Spleen (tissue), 11 donors: ENCODE data around the gene POMGNT2. TPM values are rescaled to one million over a fixed set of nuclear protein-coding genes. Genes with fewer than 3 reads are reported as not detected.

Experiments used
- DNase-seq: peaks from one replicate; pipeline ENCODE4 v3.0.0-alpha.2; 2020
- H3K27ac ChIP-seq, 8 donors: fragments of 200-600 bp; sonication (generic) in 7 of 8; 1 replicate in 4 of 8; 2 replicates in 4 of 8; pipeline versions ENCODE4 v1.5.0 to v1.8.0; 2016 to 2021; ENCODE audit warnings: inconsistent platforms in 4 of 8, mild to moderate bottlenecking in 4 of 8, moderate library complexity in 1 of 8
- H3K27me3 ChIP-seq, 7 donors: fragments of 200-600 bp; sonication (generic) in 6 of 7; replicated peaks in 1 of 7; 1 replicate in 4 of 7; 2 replicates in 3 of 7; pipeline versions ENCODE4 v1.5.0 to v1.8.0; 2016 to 2021; ENCODE audit warnings: inconsistent platforms in 3 of 7, mild to moderate bottlenecking in 1 of 7
- H3K36me3 ChIP-seq, 6 donors: fragments of 200-600 bp; sonication (generic) in 5 of 6; 1 replicate in 4 of 6; 2 replicates in 2 of 6; pipeline versions ENCODE4 v1.5.0 to v1.8.0; 2016 to 2021; ENCODE audit warnings: inconsistent platforms in 2 of 6
- H3K4me1 ChIP-seq, 6 donors: fragments of 200-600 bp; sonication (generic) in 5 of 6; 1 replicate in 3 of 6; 2 replicates in 3 of 6; pipeline versions ENCODE4 v1.5.0 to v1.8.0; 2016 to 2021; ENCODE audit warnings: inconsistent platforms in 3 of 6
- H3K4me3 ChIP-seq, 8 donors: fragments of 200-600 bp; sonication (generic) in 7 of 8; 1 replicate in 4 of 8; 2 replicates in 4 of 8; pipeline versions ENCODE4 v1.5.0 to v1.8.0; 2016 to 2021; ENCODE audit warnings: inconsistent platforms in 4 of 8, mild to moderate bottlenecking in 4 of 8, moderate library complexity in 2 of 8
- H3K9me3 ChIP-seq, 8 donors: fragments of 200-600 bp; sonication (generic) in 7 of 8; 1 replicate in 4 of 8; 2 replicates in 4 of 8; pipeline versions ENCODE4 v1.5.0 to v1.8.0; 2016 to 2021; ENCODE audit warnings: inconsistent platforms in 4 of 8
- POLR2A ChIP-seq, 3 donors: fragments of 450-650 bp; IDR thresholded peaks; one replicate each; pipeline ENCODE4 v1.5.1; 2017; ENCODE audit warnings: antibody characterized with exemption in 3 of 3, mild to moderate bottlenecking in 1 of 3
- POLR2AphosphoS5 ChIP-seq, 3 donors: sonication (generic); formaldehyde crosslinking; IDR thresholded peaks; one replicate each; pipeline ENCODE4 v1.5.1; 2017; ENCODE audit warnings: antibody characterized with exemption in 3 of 3
- WGBS, 5 donors: extraction: QIAGEN DNeasy Blood & Tissue Kit in 3 of 5; methylation state at CpG; one replicate each; pipeline versions ENCODE4 v1.1.5 to v1.1.7; 2013 to 2018; 5-methylcytosine and 5-hydroxymethylcytosine counted together
- intact Hi-C: fragments of 100-400 bp; cut with DNase I; formaldehyde crosslinking; loops from one replicate; pipeline ENCODE4 v1.15.0; 2023; ENCODE audit warnings: low total_unique reads
- polyA plus RNA-seq, 3 donors: library from polyadenylated mRNA; stranded (reverse); fragments of 200-250 nt; gene quantifications; one replicate each; pipeline ENCODE4 v1.2.1, GENCODE V29; 2013
- total RNA-seq, 7 donors: library from RNA; depleted of rRNA in 3 of 7; stranded (reverse); fragments of >200 nt in 3 of 7; fragmentation: NEBNext Ultra II Directional in 4 of 7; extraction: Animal tissue kit (Norgen Biotek cat#: 25700) in 4 of 7; gene quantifications; one replicate each; pipeline versions ENCODE4 v1.1.0 to v1.2.1, GENCODE V29; 2016 to 2021
- TF ChIP-seq, protein P1 (sequence below), 11 experiments: fragments of 200-600 bp in 7 of 11; fragments of 450-650 bp in 4 of 11; sonication (generic) in 4 of 11; IDR thresholded peaks in 8 of 11; conservative IDR thresholded peaks in 3 of 11; 1 replicate in 7 of 11; 2 replicates in 4 of 11; pipeline versions ENCODE4 v1.4.0 to v1.8.0; 2016 to 2021; ENCODE audit warnings: antibody characterized with exemption in 11 of 11, inconsistent platforms in 4 of 11, mild to moderate bottlenecking in 1 of 11
- donor health status: healthy with polysubstance abuse.
- donor health status: DM: no; HTN: no; CAD: no; lungs with moderate emphysema.
- donor health status: DM: no; HTN: no; CAD: no.
- donor health status: Bipolar disorder and iron deficiency.
- donor health status: healthy.
- donor health status: DM: no; HTN: no; CAD: no.
- donor health status: DM: yes; HTN: yes; CAD: no.

The POMGNT2 gene
- total and polyA plus RNA-seq, 10 donors, result 2.3 to 13.6 (median 6.4) TPM

DNA sequence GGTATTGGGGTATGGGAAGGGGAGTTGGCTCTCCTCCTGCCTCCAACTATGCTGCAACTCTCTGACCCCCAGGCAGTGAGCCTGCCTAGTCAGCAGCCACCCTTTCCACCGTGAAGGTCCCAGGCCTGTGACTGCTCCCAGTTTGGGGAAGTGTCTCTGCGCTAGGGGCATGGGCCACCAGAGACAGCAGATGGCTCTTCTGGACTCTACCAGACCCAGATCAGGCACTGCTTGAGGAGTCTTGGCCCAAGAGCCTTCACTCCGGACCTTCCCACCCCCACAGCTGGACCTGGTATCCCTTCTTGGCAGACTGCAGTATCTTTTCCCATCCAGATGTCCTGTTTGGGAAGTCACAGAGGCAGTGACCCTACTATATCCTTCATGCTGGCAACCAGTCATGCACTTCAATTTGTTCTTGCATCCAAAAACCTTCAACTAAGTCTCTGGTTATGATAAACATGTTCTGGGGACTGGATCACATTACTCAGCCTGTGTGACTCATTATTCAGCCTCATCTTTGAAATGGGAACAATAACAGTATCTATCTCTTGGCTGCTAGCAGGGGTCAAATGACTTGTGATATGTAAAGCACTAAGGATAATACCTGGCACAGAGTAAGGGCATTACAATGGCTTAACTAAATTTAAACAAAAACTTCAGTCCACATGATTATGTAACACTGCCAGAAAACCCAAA is 62.7 kb downstream of the POMGNT2 start:
- Histone ChIP-seq H3K27ac (no peak overlapping the region), H3K36me3 (no peaks in the 10 kb centered on the region), H3K27me3 (no peaks in the 10 kb centered on the region), H3K4me3 (no peak overlapping the region), H3K4me1 (no peaks in the 10 kb centered on the region), H3K9me3 (peaks cover 0 to 51% (median 45%) of the 10 kb centered on the region in 8 donors)
- intact Hi-C loops, result no loop called here
- TF ChIP-seq POLR2AphosphoS5 (IDR thresholded peaks at IDR 0.05), result no peak
- no peak for TF ChIP-seq POLR2A (IDR thresholded peaks at IDR 0.05)
- TF ChIP-seq, protein P1, sequence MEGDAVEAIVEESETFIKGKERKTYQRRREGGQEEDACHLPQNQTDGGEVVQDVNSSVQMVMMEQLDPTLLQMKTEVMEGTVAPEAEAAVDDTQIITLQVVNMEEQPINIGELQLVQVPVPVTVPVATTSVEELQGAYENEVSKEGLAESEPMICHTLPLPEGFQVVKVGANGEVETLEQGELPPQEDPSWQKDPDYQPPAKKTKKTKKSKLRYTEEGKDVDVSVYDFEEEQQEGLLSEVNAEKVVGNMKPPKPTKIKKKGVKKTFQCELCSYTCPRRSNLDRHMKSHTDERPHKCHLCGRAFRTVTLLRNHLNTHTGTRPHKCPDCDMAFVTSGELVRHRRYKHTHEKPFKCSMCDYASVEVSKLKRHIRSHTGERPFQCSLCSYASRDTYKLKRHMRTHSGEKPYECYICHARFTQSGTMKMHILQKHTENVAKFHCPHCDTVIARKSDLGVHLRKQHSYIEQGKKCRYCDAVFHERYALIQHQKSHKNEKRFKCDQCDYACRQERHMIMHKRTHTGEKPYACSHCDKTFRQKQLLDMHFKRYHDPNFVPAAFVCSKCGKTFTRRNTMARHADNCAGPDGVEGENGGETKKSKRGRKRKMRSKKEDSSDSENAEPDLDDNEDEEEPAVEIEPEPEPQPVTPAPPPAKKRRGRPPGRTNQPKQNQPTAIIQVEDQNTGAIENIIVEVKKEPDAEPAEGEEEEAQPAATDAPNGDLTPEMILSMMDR (IDR thresholded peaks at IDR 0.05 in 8 of 11, conservative IDR thresholded peaks at IDR 0.05 in 3 of 11), result no peak
- no peak for DNase-seq
- WGBS, 5 donors, result 61 to 95% (median 84%) methylated on average over 3 of the region's 3 CpGs

- DNase-seq, result no peak
- Histone ChIP-seq H3K4me1 (peaks cover 0 to 2% (median 0%) of the 10 kb centered on the region in 6 donors), H3K36me3 (no peaks in the 10 kb centered on the region), H3K27ac (no peak overlapping the region), H3K27me3 (no peaks in the 10 kb centered on the region), H3K9me3 (peaks cover 0 to 34% (median 29%) of the 10 kb centered on the region in 8 donors), H3K4me3 (no peak overlapping the region)
- intact Hi-C loops, result no loop called here
- TF ChIP-seq POLR2A (IDR thresholded peaks at IDR 0.05), result no peak
- WGBS, 5 donors, result 80 to 97% (median 94%) methylated on average over 2 of the region's 2 CpGs
These were observed 64.4 kb downstream of the POMGNT2 start for GRCh38 chr3:43041517-43041916.

DNA sequence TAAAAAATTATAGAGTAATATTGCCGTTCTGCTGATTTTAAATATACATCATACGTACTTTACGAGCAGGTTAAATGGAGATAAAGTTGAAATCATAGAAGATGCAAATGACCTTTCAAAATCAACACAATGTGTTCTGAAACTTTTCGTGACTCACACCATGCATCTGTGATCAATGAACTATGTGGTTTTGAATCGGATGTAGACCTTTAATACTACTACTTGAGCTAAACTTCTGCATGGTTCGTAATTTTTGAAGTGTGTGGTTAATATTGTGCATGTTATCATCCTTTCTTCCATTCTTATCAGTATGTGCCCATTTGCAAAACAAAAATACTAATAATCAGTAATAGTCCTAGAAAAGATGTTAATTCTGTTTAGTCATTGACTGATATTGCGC is 67.9 kb downstream of the POMGNT2 start:
- no peaks in the 10 kb centered on the region for H3K36me3 ChIP-seq
- H3K9me3 ChIP-seq, result peaks cover 0 to 1% (median 0%) of the 10 kb centered on the region in 8 donors
- WGBS, 5 donors, result 64 to 80% (median 75%) methylated on average over 7 of the region's 7 CpGs
- DNase-seq, result no peak
- peaks cover 0 to 4% (median 0%) of the 10 kb centered on the region in 6 donors for H3K4me1 ChIP-seq
- intact Hi-C loops, result no loop called here
- no peak overlapping the region for H3K4me3 ChIP-seq
- no peaks in the 10 kb centered on the region for H3K27me3 ChIP-seq
- TF ChIP-seq POLR2AphosphoS5 (IDR thresholded peaks at IDR 0.05), result no peak
- TF ChIP-seq, protein P1 (IDR thresholded peaks at IDR 0.05 in 8 of 11, conservative IDR thresholded peaks at IDR 0.05 in 3 of 11), result no peak
- TF ChIP-seq POLR2A (IDR thresholded peaks at IDR 0.05), result no peak
- H3K27ac ChIP-seq, result no peak overlapping the region

GRCh38 chr3:43036621-43037423 is 69.1 kb downstream of the POMGNT2 start:
- intact Hi-C loops, result no loop called here
- H3K9me3 ChIP-seq, result no peaks in the 10 kb centered on the region
- no peak for TF ChIP-seq POLR2AphosphoS5 (IDR thresholded peaks at IDR 0.05)
- TF ChIP-seq POLR2A (IDR thresholded peaks at IDR 0.05), result no peak
- TF ChIP-seq, protein P1 (IDR thresholded peaks at IDR 0.05 in 8 of 11, conservative IDR thresholded peaks at IDR 0.05 in 3 of 11), result no peak
- no peak overlapping the region for H3K27ac ChIP-seq
- H3K4me3 ChIP-seq, result no peak overlapping the region
- no peaks in the 10 kb centered on the region for H3K27me3 ChIP-seq
- peaks cover 0 to 4% (median 0%) of the 10 kb centered on the region in 6 donors for H3K4me1 ChIP-seq
- WGBS, 5 donors, result 84 to 89% (median 86%) methylated on average over 9 of the region's 9 CpGs
- DNase-seq, result no peak
- H3K36me3 ChIP-seq, result no peaks in the 10 kb centered on the region
